SK-N-SH treated with all-trans-retinoic acid at 6 μM for 48 hours (cell line): ENCODE measurements around the gene NPBWR2.

Source experiments
- ATAC-seq: fragments of 200-7000 bp; cut with Tn5 transposase; 3 replicates; pipeline ENCODE4 v1.9.1; 2020; ENCODE audit warnings: mild to moderate bottlenecking, moderate library complexity
- ARNTL ChIP-seq: fragments of 450-650 bp; formaldehyde crosslinking; IDR thresholded peaks from 2 replicates; pipeline ENCODE4 v1.5.0; 2020; ENCODE audit warnings: low read depth, mild to moderate bottlenecking, moderate library complexity, borderline replicate concordance
- BACH2 ChIP-seq: fragments of 250-450 bp; sonication (Bioruptor Pico); IDR thresholded peaks from 2 replicates; pipeline ENCODE4 v1.9.0; 2021; ENCODE audit warnings: mild to moderate bottlenecking, borderline replicate concordance
- CREB5 ChIP-seq: fragments of 250-450 bp; sonication (Bioruptor Pico); IDR thresholded peaks from 2 replicates; pipeline ENCODE4 v1.5.1; 2020; ENCODE audit warnings: low read depth, mild to moderate bottlenecking, moderate library complexity
- CSDC2 ChIP-seq: fragments of 250-450 bp; sonication (Bioruptor Pico); IDR thresholded peaks from 2 replicates; pipeline ENCODE4 v1.5.0; 2020; ENCODE audit warnings: mild to moderate bottlenecking, moderate library complexity
- CSRNP3 ChIP-seq: fragments of 250-450 bp; sonication (Bioruptor Pico); IDR thresholded peaks from 2 replicates; pipeline ENCODE4 v1.5.1; 2021; ENCODE audit warnings: mild to moderate bottlenecking, moderate library complexity
- ESRRG ChIP-seq: fragments of 250-450 bp; sonication (Bioruptor Pico); IDR thresholded peaks from 2 replicates; pipeline ENCODE4 v1.6.1; 2021; ENCODE audit warnings: mild to moderate bottlenecking
- GLIS3 ChIP-seq: fragments of 250-450 bp; sonication (Bioruptor Pico); IDR thresholded peaks from 2 replicates; pipeline ENCODE4 v1.5.0; 2020; ENCODE audit warnings: mild to moderate bottlenecking, moderate library complexity
- ISL1 ChIP-seq: fragments of 250-450 bp; sonication (Bioruptor Pico); IDR thresholded peaks from 2 replicates; pipeline ENCODE4 v2.1.2; 2022; ENCODE audit warnings: mild to moderate bottlenecking, moderate library complexity
- OSR1 ChIP-seq: fragments of 250-450 bp; sonication (Bioruptor Pico); IDR thresholded peaks from 2 replicates; pipeline ENCODE4 v1.8.0; 2022; ENCODE audit warnings: moderate library complexity, mild to moderate bottlenecking, inconsistent platforms
- PATZ1 ChIP-seq: fragments of 250-450 bp; sonication (Bioruptor Pico); IDR thresholded peaks from 2 replicates; pipeline ENCODE4 v1.8.0; 2020; ENCODE audit warnings: mild to moderate bottlenecking, moderate library complexity, borderline replicate concordance
- POU6F1 ChIP-seq: fragments of 250-450 bp; sonication (Bioruptor Pico); IDR thresholded peaks from 2 replicates; pipeline ENCODE4 v1.8.0; 2021; ENCODE audit warnings: low read depth, mild to moderate bottlenecking, moderate library complexity, borderline replicate concordance
- PPARA ChIP-seq: fragments of 250-450 bp; sonication (Bioruptor Pico); IDR thresholded peaks from 2 replicates; pipeline ENCODE4 v1.5.0; 2020; ENCODE audit warnings: mild to moderate bottlenecking, borderline replicate concordance
- RARB ChIP-seq: fragments of 250-450 bp; sonication (Bioruptor Pico); IDR thresholded peaks from 2 replicates; pipeline ENCODE4 v1.8.0; 2021; ENCODE audit warnings: mild to moderate bottlenecking, moderate library complexity
- SNAI2 ChIP-seq: fragments of 250-450 bp; sonication (Bioruptor Pico); IDR thresholded peaks from 2 replicates; pipeline ENCODE4 v1.5.0; 2020; ENCODE audit warnings: mild to moderate bottlenecking, moderate library complexity
- TCF4 ChIP-seq: fragments of 250-450 bp; sonication (Bioruptor Pico); IDR thresholded peaks from 2 replicates; pipeline ENCODE4 v1.8.0; 2021; ENCODE audit warnings: mild to moderate bottlenecking, moderate library complexity, borderline replicate concordance
- TOX ChIP-seq: fragments of 250-450 bp; sonication (Bioruptor Pico); IDR thresholded peaks from 2 replicates; pipeline ENCODE4 v1.8.0; 2021; ENCODE audit warnings: mild to moderate bottlenecking, moderate library complexity, borderline replicate concordance
- ZC3H10 ChIP-seq: fragments of 250-450 bp; sonication (Bioruptor Pico); IDR thresholded peaks from 2 replicates; pipeline ENCODE4 v1.5.1; 2021; ENCODE audit warnings: mild to moderate bottlenecking, moderate library complexity
- ZFP3 ChIP-seq: fragments of 250-450 bp; sonication (Bioruptor Pico); IDR thresholded peaks from 2 replicates; pipeline ENCODE4 v1.5.0; 2020; ENCODE audit warnings: mild to moderate bottlenecking, moderate library complexity
- ZFP30 ChIP-seq: fragments of 450-650 bp; formaldehyde crosslinking; IDR thresholded peaks from 2 replicates; pipeline ENCODE4 v1.5.0; 2022; ENCODE audit warnings: mild to moderate bottlenecking, moderate library complexity
- ZNF565 ChIP-seq: fragments of 450-650 bp; formaldehyde crosslinking; conservative IDR thresholded peaks from 2 replicates; pipeline ENCODE4 v1.5.0; 2020; ENCODE audit warnings: low read depth, mild to moderate bottlenecking, moderate library complexity
- ZNF70 ChIP-seq: fragments of 450-650 bp; formaldehyde crosslinking; IDR thresholded peaks from 2 replicates; pipeline ENCODE4 v1.5.0; 2020; ENCODE audit warnings: mild to moderate bottlenecking, moderate library complexity
- ZNF8 ChIP-seq: fragments of 450-650 bp; formaldehyde crosslinking; IDR thresholded peaks from 2 replicates; pipeline ENCODE4 v1.5.0; 2020; ENCODE audit warnings: mild to moderate bottlenecking, moderate library complexity
- TF ChIP-seq, protein P1 (sequence below): fragments of 250-450 bp; sonication (Bioruptor Pico); IDR thresholded peaks from 2 replicates; pipeline ENCODE4 v1.5.0; 2020; ENCODE audit warnings: mild to moderate bottlenecking, moderate library complexity

The NPBWR2 gene

GRCh38 chr20:64078934-64079272, 28.5 kb downstream of the NPBWR2 start (continued):
- TF ChIP-seq, protein P1, sequence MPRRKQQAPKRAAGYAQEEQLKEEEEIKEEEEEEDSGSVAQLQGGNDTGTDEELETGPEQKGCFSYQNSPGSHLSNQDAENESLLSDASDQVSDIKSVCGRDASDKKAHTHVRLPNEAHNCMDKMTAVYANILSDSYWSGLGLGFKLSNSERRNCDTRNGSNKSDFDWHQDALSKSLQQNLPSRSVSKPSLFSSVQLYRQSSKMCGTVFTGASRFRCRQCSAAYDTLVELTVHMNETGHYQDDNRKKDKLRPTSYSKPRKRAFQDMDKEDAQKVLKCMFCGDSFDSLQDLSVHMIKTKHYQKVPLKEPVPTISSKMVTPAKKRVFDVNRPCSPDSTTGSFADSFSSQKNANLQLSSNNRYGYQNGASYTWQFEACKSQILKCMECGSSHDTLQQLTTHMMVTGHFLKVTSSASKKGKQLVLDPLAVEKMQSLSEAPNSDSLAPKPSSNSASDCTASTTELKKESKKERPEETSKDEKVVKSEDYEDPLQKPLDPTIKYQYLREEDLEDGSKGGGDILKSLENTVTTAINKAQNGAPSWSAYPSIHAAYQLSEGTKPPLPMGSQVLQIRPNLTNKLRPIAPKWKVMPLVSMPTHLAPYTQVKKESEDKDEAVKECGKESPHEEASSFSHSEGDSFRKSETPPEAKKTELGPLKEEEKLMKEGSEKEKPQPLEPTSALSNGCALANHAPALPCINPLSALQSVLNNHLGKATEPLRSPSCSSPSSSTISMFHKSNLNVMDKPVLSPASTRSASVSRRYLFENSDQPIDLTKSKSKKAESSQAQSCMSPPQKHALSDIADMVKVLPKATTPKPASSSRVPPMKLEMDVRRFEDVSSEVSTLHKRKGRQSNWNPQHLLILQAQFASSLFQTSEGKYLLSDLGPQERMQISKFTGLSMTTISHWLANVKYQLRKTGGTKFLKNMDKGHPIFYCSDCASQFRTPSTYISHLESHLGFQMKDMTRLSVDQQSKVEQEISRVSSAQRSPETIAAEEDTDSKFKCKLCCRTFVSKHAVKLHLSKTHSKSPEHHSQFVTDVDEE (CRISPR knock-in tag): no peak
- TF ChIP-seq TOX (no peak), ARNTL (CRISPR knock-in tag) (no peak), ZFP3 (no peak), ZNF70 (CRISPR knock-in tag) (no peak), ZC3H10 (CRISPR knock-in tag) (no peak), ISL1 (CRISPR knock-in tag) (no peak), ZNF8 (CRISPR knock-in tag) (no peak), CSDC2 (CRISPR knock-in tag) (no peak), ESRRG (no peak), ZNF565 (CRISPR knock-in tag) (no peak)

GRCh38 chr20:64077876-64078551, 29.4 kb downstream of the NPBWR2 start:
- TF ChIP-seq SNAI2 (CRISPR knock-in tag): no peak
- TF ChIP-seq TCF4: no peak
- TF ChIP-seq POU6F1 (CRISPR knock-in tag): no peak
- no peak for TF ChIP-seq ESRRG
- no peak for ATAC-seq

- TF ChIP-seq TCF4: no peak
- no peak for TF ChIP-seq ESRRG
- no peak for ATAC-seq
These were observed 29.9 kb downstream of the NPBWR2 start for GRCh38 chr20:64077541-64077875.

GRCh38 chr20:64077094-64077493, 30.3 kb downstream of the NPBWR2 start:
- ATAC-seq: no peak
- TF ChIP-seq CSDC2 (CRISPR knock-in tag): no peak

- TF ChIP-seq TCF4 (no peak), ARNTL (CRISPR knock-in tag) (no peak), CREB5 (CRISPR knock-in tag) (no peak), ZFP3 (no peak), OSR1 (CRISPR knock-in tag) (no peak), PATZ1 (CRISPR knock-in tag) (no peak), CSRNP3 (CRISPR knock-in tag) (no peak), PPARA (CRISPR knock-in tag) (no peak), RARB (CRISPR knock-in tag) (no peak), ISL1 (CRISPR knock-in tag) (no peak), ZFP30 (CRISPR knock-in tag) (no peak), ZNF70 (CRISPR knock-in tag) (no peak), CSDC2 (CRISPR knock-in tag) (no peak), ZC3H10 (CRISPR knock-in tag) (no peak), POU6F1 (CRISPR knock-in tag) (no peak), TOX (no peak), BACH2 (no peak), GLIS3 (CRISPR knock-in tag) (no peak), ESRRG (no peak), ZNF8 (CRISPR knock-in tag) (no peak)
- no peak for ATAC-seq
These were observed 31.0 kb downstream of the NPBWR2 start for GRCh38 chr20:64076061-64076997.
